MG63 (cell line): ENCODE results near the gene CRTC1. TPM values are rescaled to one million over a fixed set of nuclear protein-coding genes. Genes with fewer than 3 reads are reported as not detected.
A peak's percentile ranks its signal among the peaks of the same experiment; 100 is the strongest.

Experiments
- DNase-seq: peaks from one replicate; pipeline ENCODE4 v3.0.0-alpha.2; 2020
- H3K27me3 ChIP-seq: fragments of 250-450 bp; sonication (Bioruptor Pico); 2 replicates; pipeline ENCODE4 v1.5.1; 2020; ENCODE audit warnings: mild to moderate bottlenecking, moderate library complexity
- H3K36me3 ChIP-seq: fragments of 250-450 bp; sonication (Bioruptor Pico); 2 replicates; pipeline ENCODE4 v1.5.1; 2020; ENCODE audit warnings: mild to moderate bottlenecking, moderate library complexity
- H3K4me3 ChIP-seq: fragments of 250-450 bp; sonication (Bioruptor Pico); 2 replicates; pipeline ENCODE4 v1.5.1; 2020; ENCODE audit warnings: mild to moderate bottlenecking, moderate library complexity
- H3K9me3 ChIP-seq: fragments of 250-450 bp; sonication (Bioruptor Pico); 2 replicates; pipeline ENCODE4 v1.5.1; 2020; ENCODE audit warnings: mild to moderate bottlenecking, moderate library complexity
- total RNA-seq: library from RNA; depleted of rRNA; stranded (reverse); fragments of >200 nt; shearing (Covaris generic); gene quantifications from 2 replicates; pipeline ENCODE4 v1.2.3, GENCODE V29; 2014; ENCODE audit warnings: low replicate concordance; rRNA removed

Gene CRTC1
- total RNA-seq, 1 experiment from 2014 or later: 3.6 TPM

DNA sequence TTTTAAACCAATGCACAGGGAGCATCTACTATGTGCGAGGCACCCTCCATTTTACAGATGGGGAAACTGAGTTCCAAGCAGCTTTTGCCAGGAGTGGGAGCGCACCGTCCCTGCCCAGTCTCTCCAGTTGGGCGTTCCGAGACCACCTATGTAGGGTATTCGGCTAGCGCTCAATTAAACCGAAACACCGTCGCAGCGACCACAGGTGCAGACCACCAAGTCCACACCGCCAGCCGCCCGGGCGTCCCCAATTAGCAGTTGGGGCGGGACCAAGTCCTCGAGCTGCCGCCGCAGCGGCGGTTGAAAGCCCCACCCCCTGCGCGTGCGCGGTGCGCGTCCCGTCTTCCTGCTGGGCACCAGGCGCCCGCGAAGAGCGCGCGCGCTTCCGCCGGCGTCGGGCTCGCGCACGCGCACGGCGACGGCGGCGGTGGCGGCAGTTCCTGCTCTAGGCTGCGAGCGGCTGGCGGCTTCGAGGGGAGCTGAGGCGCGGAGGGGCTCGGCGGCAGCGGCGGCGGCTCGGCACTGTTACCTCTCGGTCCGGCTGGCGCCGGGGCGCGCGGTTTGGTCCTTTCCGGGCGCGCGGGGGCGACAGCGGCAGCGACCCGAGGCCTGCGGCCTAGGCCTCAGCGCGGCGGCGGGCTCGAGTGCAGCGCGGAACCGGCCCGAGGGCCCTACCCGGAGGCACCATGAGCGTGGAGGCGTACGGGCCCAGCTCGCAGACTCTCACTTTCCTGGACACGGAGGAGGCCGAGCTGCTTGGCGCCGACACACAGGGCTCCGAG lies 148.2 kb downstream of the CRTC1 start, which contains the start of gene UPF1:
TSS of gene UPF1 (plus strand) at position 436 of the 782 bp plus-strand sequence. CDS start at position 687, 251 bp downstream.
- H3K4me3 ChIP-seq: peak within 1 kb of the TSS; percentile 92
- peaks cover 6% of the 10 kb centered on the region for H3K9me3 ChIP-seq
- DNase-seq: peak; percentile 96
- peaks cover 40% of the 10 kb centered on the region for H3K36me3 ChIP-seq
- peaks cover 9% of the 10 kb centered on the region for H3K27me3 ChIP-seq

Other genes with a start within 250 kb of the CRTC1 start
- gene ISYNA1, start 245.5 kb upstream of the CRTC1 start, total RNA-seq: 0.40 and 4.4 TPM in 2 replicates
- gene ELL, start 161.6 kb upstream of the CRTC1 start, total RNA-seq: 12.2 and 22.1 TPM in 2 replicates
- 291 and 381 TPM in 2 replicates for gene FKBP8, start 140.1 kb upstream of the CRTC1 start, total RNA-seq
- gene KXD1, start 125.8 kb upstream of the CRTC1 start, total RNA-seq: 140 and 145 TPM in 2 replicates
- gene UBA52, start 111.8 kb upstream of the CRTC1 start, total RNA-seq: 457 and 1,435 TPM in 2 replicates
- gene REX1BD, start 94.9 kb upstream of the CRTC1 start, total RNA-seq: 127 and 179 TPM in 2 replicates
- gene CRLF1, start 76.9 kb upstream of the CRTC1 start, total RNA-seq: 6.6 and 16.9 TPM in 2 replicates
- 0.36 TPM in 1 of 2 replicates, not detected in the other for gene TMEM59L, start 70.8 kb upstream of the CRTC1 start, total RNA-seq
- gene KLHL26, start 46.7 kb upstream of the CRTC1 start, total RNA-seq: 1.9 and 8.6 TPM in 2 replicates
- 0.30 and 0.66 TPM in 2 replicates for gene COMP, start 107.6 kb downstream of the CRTC1 start, total RNA-seq
- gene UPF1, start 148.3 kb downstream of the CRTC1 start, total RNA-seq: 66.0 and 80.2 TPM in 2 replicates
- gene CERS1, start 212.5 kb downstream of the CRTC1 start, total RNA-seq: 8.4 and 9.9 TPM in 2 replicates
- 528 and 780 TPM in 2 replicates for gene COPE, start 235.7 kb downstream of the CRTC1 start, total RNA-seq
- gene DDX49, start 236.0 kb downstream of the CRTC1 start, total RNA-seq: 142 and 214 TPM in 2 replicates